Right lobe of liver (tissue), 6 donors: ENCODE measurements around the gene KSR2. TPM values are rescaled to one million over a fixed set of nuclear protein-coding genes. Genes with fewer than 3 reads are reported as not detected.
"Not testable (repeated sequence)": the region's sequence is repeated elsewhere in the genome, so short reads cannot be mapped to it uniquely, and the experiment has no call there.

Experiments
- ATAC-seq, 4 donors: fragments of 200-7000 bp; cut with Tn5 transposase; one replicate each; pipeline ENCODE4 v1.9.1; 2020; ENCODE audit warnings: mild to moderate bottlenecking in 4 of 4, moderate library complexity in 4 of 4
- DNase-seq, 3 donors: peaks; one replicate each; pipeline ENCODE4 v3.0.0-alpha.2; 2020
- H3K27ac ChIP-seq, 3 donors: fragments of 200-600 bp; one replicate each; pipeline ENCODE4 v1.8.0; 2022
- H3K27me3 ChIP-seq, 2 donors: fragments of 200-600 bp; one replicate each; pipeline ENCODE4 v1.8.0; 2022
- H3K36me3 ChIP-seq, 4 donors: fragments of 200-600 bp; sonication (generic) in 1 of 4; one replicate each; pipeline versions ENCODE4 v1.5.1 to v1.8.0; 2017 to 2022; ENCODE audit warnings: control low read depth in 1 of 4
- H3K4me1 ChIP-seq, 4 donors: fragments of 200-600 bp; sonication (generic) in 1 of 4; one replicate each; pipeline versions ENCODE4 v1.5.1 to v1.8.0; 2017 to 2022; ENCODE audit warnings: control low read depth in 1 of 4
- H3K4me3 ChIP-seq, 3 donors: fragments of 200-600 bp; one replicate each; pipeline ENCODE4 v1.8.0; 2022
- H3K9me3 ChIP-seq, 4 donors: fragments of 200-600 bp; sonication (generic) in 1 of 4; one replicate each; pipeline versions ENCODE4 v1.5.1 to v1.8.0; 2017 to 2022; ENCODE audit warnings: control low read depth in 1 of 4
- POLR2A ChIP-seq: fragments of 450-650 bp; IDR thresholded peaks from one replicate; pipeline ENCODE4 v1.6.1; 2017; ENCODE audit warnings: antibody characterized with exemption, mild to moderate bottlenecking
- WGBS: methylation state at CpG from one replicate; pipeline ENCODE4 v1.1.6; 2018; ENCODE audit warnings: low coverage, low lambda C conversion rate; ENCODE audit not compliant: insufficient coverage; ENCODE audit errors: missing lambda C conversion rate; 5-methylcytosine and 5-hydroxymethylcytosine counted together
- intact Hi-C, 2 donors: fragments of 100-400 bp; cut with DNase I; formaldehyde crosslinking; loops; one replicate each; pipeline versions ENCODE4 v1.11.2 to v1.14.1; 2022
- total RNA-seq, 6 experiments: library from RNA; depleted of rRNA in 2 of 6; stranded (reverse); fragments of >200 nt in 2 of 6; fragmentation: NEBNext Ultra II Directional in 3 of 6; extraction: Animal tissue kit (Norgen Biotek cat#: 25700) in 3 of 6; gene quantifications; one replicate each; pipeline versions ENCODE4 v1.1.0 to v1.2.4, GENCODE V29; 2016 to 2023
- TF ChIP-seq, protein P1 (sequence below), 4 donors: fragments of 200-600 bp in 3 of 4; fragments of 450-650 bp in 1 of 4; IDR thresholded peaks; one replicate each; pipeline versions ENCODE4 v1.5.1 to v1.8.0; 2016 to 2022; ENCODE audit warnings: antibody characterized with exemption in 4 of 4, mild to moderate bottlenecking in 2 of 4
- donor health status: DM: no; HTN: yes; CAD: no.
- donor health status: DM: no; HTN: no; CAD: no.
- donor health status: DM: no; HTN: no; CAD: no.
- donor health status: DM: no; HTN: yes; CAD: no.
- donor health status: DM: no; HTN: yes; CAD: no.

KSR2 gene
- total RNA-seq, 6 experiments from 2014 or later = 0.02 to 0.07 (median 0.02) TPM; not detected in 2

GRCh38 chr12:117874842-117875434 is 93.9 kb downstream of the KSR2 start:
- H3K4me1 ChIP-seq = no peaks in the 10 kb centered on the region
- no peaks in the 10 kb centered on the region for H3K9me3 ChIP-seq
- no peak overlapping the region for H3K4me3 ChIP-seq
- WGBS = 27% methylated on average over 15 of the region's 19 CpGs
- peak; percentile 67 to 71 (median 67) for DNase-seq
- TF ChIP-seq POLR2A = no peak
- TF ChIP-seq, protein P1, sequence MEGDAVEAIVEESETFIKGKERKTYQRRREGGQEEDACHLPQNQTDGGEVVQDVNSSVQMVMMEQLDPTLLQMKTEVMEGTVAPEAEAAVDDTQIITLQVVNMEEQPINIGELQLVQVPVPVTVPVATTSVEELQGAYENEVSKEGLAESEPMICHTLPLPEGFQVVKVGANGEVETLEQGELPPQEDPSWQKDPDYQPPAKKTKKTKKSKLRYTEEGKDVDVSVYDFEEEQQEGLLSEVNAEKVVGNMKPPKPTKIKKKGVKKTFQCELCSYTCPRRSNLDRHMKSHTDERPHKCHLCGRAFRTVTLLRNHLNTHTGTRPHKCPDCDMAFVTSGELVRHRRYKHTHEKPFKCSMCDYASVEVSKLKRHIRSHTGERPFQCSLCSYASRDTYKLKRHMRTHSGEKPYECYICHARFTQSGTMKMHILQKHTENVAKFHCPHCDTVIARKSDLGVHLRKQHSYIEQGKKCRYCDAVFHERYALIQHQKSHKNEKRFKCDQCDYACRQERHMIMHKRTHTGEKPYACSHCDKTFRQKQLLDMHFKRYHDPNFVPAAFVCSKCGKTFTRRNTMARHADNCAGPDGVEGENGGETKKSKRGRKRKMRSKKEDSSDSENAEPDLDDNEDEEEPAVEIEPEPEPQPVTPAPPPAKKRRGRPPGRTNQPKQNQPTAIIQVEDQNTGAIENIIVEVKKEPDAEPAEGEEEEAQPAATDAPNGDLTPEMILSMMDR (IDR thresholded peaks at IDR 0.05) = peak; percentile 84 to 92 (median 88)
- ATAC-seq = peak; percentile 91 to 98 (median 96)
- H3K27ac ChIP-seq = no peak overlapping the region
- intact Hi-C loops = loop anchor here in 1 of 2 donors (10.0 kb wide), 1 partner anchor 160 kb away; no protein-coding TSS in a partner anchor
- H3K27me3 ChIP-seq = no peaks in the 10 kb centered on the region
- H3K36me3 ChIP-seq = no peaks in the 10 kb centered on the region

DNA sequence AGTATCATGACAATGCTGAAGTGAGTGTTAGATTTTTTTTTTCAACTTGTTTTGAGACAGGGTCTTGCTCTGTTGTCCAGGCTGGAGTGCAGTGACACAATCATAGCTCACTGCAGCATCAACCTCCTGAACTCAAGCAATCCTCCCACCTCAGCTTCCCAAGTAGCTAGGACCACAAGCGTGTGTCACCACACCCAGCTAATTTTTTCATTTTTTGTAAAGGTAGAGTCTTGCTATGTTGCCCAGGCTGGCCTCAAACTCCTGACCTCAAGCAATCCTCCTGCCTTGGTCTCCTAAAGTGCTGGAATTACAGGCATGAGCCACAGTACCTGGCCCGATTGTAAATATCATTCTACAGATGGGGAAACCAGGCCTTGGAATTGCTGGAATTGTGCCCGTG is 94.6 kb downstream of the KSR2 start:
- H3K27ac ChIP-seq, H3K4me1 ChIP-seq, ATAC-seq, H3K27me3 ChIP-seq, H3K4me3 ChIP-seq, H3K36me3 ChIP-seq, DNase-seq, H3K9me3 ChIP-seq: not testable (repeated sequence)
- intact Hi-C loops = loop anchor here in 1 of 2 donors (10.0 kb wide), 1 partner anchor 161 kb away; no protein-coding TSS in a partner anchor
- WGBS = 43% methylated on average over 2 of the region's 3 CpGs

DNA sequence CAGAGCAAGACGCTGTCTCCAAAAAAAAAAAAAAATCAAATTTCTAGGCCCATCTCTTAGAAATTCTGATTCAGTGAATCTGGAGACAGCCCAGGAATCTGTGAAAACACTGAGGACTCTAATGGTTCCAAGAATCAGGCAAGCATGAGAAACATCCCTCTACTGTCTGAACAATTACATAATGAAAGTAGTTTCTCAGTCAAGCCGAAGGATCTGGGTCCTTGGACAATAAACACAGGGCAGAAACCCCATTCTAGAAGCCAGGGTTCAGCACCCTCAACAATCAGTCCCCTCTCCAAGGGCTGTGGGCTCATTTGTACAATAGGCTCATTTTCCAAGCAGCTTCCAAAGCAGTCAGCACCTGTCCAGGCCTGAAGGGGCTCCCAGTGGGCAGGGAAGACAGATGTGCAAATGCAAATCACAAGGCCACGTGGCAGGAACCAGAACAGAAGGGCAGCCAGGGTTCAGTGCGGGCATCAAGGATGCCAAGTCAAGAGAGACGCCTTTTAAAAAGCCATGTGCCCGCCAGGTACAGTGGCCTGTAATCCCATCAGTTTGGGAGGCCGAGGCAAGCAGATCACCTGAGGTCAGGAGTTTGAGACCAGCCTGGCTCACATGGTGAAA is 96.1 kb downstream of the KSR2 start:
- WGBS = 80% methylated on average over 1 of the region's 7 CpGs
- TF ChIP-seq, protein P1 (IDR thresholded peaks at IDR 0.05) = no peak
- TF ChIP-seq POLR2A = no peak
- no peaks in the 10 kb centered on the region for H3K9me3 ChIP-seq
- H3K4me3 ChIP-seq = no peak overlapping the region
- intact Hi-C loops = loop anchor here in 1 of 2 donors (10.0 kb wide), 1 partner anchor 162 kb away; no protein-coding TSS in a partner anchor
- H3K36me3 ChIP-seq = no peaks in the 10 kb centered on the region
- H3K27ac ChIP-seq = no peak overlapping the region
- H3K27me3 ChIP-seq = no peaks in the 10 kb centered on the region
- ATAC-seq (no peak), DNase-seq (no peak)
- no peaks in the 10 kb centered on the region for H3K4me1 ChIP-seq

- Histone ChIP-seq H3K4me1 (no peaks in the 10 kb centered on the region), H3K9me3 (no peaks in the 10 kb centered on the region), H3K36me3 (no peaks in the 10 kb centered on the region), H3K27me3 (no peaks in the 10 kb centered on the region), H3K27ac (no peak overlapping the region), H3K4me3 (no peak overlapping the region)
- DNase-seq (no peak), ATAC-seq (no peak)
- 69% methylated on average over 8 of the region's 8 CpGs for WGBS
- TF ChIP-seq, protein P1 (IDR thresholded peaks at IDR 0.05) = no peak
- no peak for TF ChIP-seq POLR2A
- intact Hi-C loops = loop anchor here in 1 of 2 donors (10.0 kb wide), 1 partner anchor 155 kb away; no protein-coding TSS in a partner anchor
Observed at GRCh38 chr12:117869551-117869950, 99.2 kb downstream of the KSR2 start.

DNA sequence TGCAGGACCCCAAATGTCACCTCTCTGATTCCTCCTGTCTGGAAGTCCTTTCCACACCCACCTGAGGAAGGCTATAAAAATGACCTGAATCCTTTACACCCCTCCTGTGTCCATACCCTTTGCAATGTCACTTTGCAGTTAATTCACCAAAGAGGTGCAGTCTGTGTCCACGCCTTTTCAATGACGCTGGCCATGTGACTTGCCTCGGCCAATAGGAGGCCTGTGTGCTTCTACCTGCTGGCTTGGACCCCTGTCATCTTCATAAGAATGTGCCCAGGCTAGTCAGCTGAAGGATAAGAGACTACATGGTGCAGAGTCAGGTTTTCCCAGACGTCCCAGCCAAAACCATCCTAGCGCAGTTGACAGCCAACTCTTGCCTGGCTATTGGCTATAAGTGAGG is 101.4 kb downstream of the KSR2 start:
- H3K36me3 ChIP-seq = no peaks in the 10 kb centered on the region
- TF ChIP-seq POLR2A = no peak
- TF ChIP-seq, protein P1 (IDR thresholded peaks at IDR 0.05) = no peak
- intact Hi-C loops = loop anchor here in 1 of 2 donors (10.0 kb wide), 1 partner anchor 157 kb away; no protein-coding TSS in a partner anchor
- no peak overlapping the region for H3K4me3 ChIP-seq
- no peaks in the 10 kb centered on the region for H3K4me1 ChIP-seq
- 100% methylated on average over 1 of the region's 5 CpGs for WGBS
- ATAC-seq (no peak), DNase-seq (no peak)
- no peak overlapping the region for H3K27ac ChIP-seq
- H3K9me3 ChIP-seq = no peaks in the 10 kb centered on the region
- no peaks in the 10 kb centered on the region for H3K27me3 ChIP-seq
